SK-N-SH treated with all-trans-retinoic acid at 6 μM for 48 hours (cell line): ENCODE results near the gene ACTR8.

Experiments used
- ATAC-seq: fragments of 200-7000 bp; cut with Tn5 transposase; 3 replicates; pipeline ENCODE4 v1.9.1; 2020; ENCODE audit warnings: mild to moderate bottlenecking, moderate library complexity
- ARNTL ChIP-seq: fragments of 450-650 bp; formaldehyde crosslinking; IDR thresholded peaks from 2 replicates; pipeline ENCODE4 v1.5.0; 2020; ENCODE audit warnings: low read depth, mild to moderate bottlenecking, moderate library complexity, borderline replicate concordance
- BACH2 ChIP-seq: fragments of 250-450 bp; sonication (Bioruptor Pico); IDR thresholded peaks from 2 replicates; pipeline ENCODE4 v1.9.0; 2021; ENCODE audit warnings: mild to moderate bottlenecking, borderline replicate concordance
- CREB5 ChIP-seq: fragments of 250-450 bp; sonication (Bioruptor Pico); IDR thresholded peaks from 2 replicates; pipeline ENCODE4 v1.5.1; 2020; ENCODE audit warnings: low read depth, mild to moderate bottlenecking, moderate library complexity
- CSRNP3 ChIP-seq: fragments of 250-450 bp; sonication (Bioruptor Pico); IDR thresholded peaks from 2 replicates; pipeline ENCODE4 v1.5.1; 2021; ENCODE audit warnings: mild to moderate bottlenecking, moderate library complexity
- ESRRG ChIP-seq: fragments of 250-450 bp; sonication (Bioruptor Pico); IDR thresholded peaks from 2 replicates; pipeline ENCODE4 v1.6.1; 2021; ENCODE audit warnings: mild to moderate bottlenecking
- GLIS3 ChIP-seq: fragments of 250-450 bp; sonication (Bioruptor Pico); IDR thresholded peaks from 2 replicates; pipeline ENCODE4 v1.5.0; 2020; ENCODE audit warnings: mild to moderate bottlenecking, moderate library complexity
- OSR1 ChIP-seq: fragments of 250-450 bp; sonication (Bioruptor Pico); IDR thresholded peaks from 2 replicates; pipeline ENCODE4 v1.8.0; 2022; ENCODE audit warnings: moderate library complexity, mild to moderate bottlenecking, inconsistent platforms
- PPARA ChIP-seq: fragments of 250-450 bp; sonication (Bioruptor Pico); IDR thresholded peaks from 2 replicates; pipeline ENCODE4 v1.5.0; 2020; ENCODE audit warnings: mild to moderate bottlenecking, borderline replicate concordance
- RARB ChIP-seq: fragments of 250-450 bp; sonication (Bioruptor Pico); IDR thresholded peaks from 2 replicates; pipeline ENCODE4 v1.8.0; 2021; ENCODE audit warnings: mild to moderate bottlenecking, moderate library complexity
- SNAI2 ChIP-seq: fragments of 250-450 bp; sonication (Bioruptor Pico); IDR thresholded peaks from 2 replicates; pipeline ENCODE4 v1.5.0; 2020; ENCODE audit warnings: mild to moderate bottlenecking, moderate library complexity
- TCF4 ChIP-seq: fragments of 250-450 bp; sonication (Bioruptor Pico); IDR thresholded peaks from 2 replicates; pipeline ENCODE4 v1.8.0; 2021; ENCODE audit warnings: mild to moderate bottlenecking, moderate library complexity, borderline replicate concordance
- ZC3H10 ChIP-seq: fragments of 250-450 bp; sonication (Bioruptor Pico); IDR thresholded peaks from 2 replicates; pipeline ENCODE4 v1.5.1; 2021; ENCODE audit warnings: mild to moderate bottlenecking, moderate library complexity
- ZFP3 ChIP-seq: fragments of 250-450 bp; sonication (Bioruptor Pico); IDR thresholded peaks from 2 replicates; pipeline ENCODE4 v1.5.0; 2020; ENCODE audit warnings: mild to moderate bottlenecking, moderate library complexity
- ZFP30 ChIP-seq: fragments of 450-650 bp; formaldehyde crosslinking; IDR thresholded peaks from 2 replicates; pipeline ENCODE4 v1.5.0; 2022; ENCODE audit warnings: mild to moderate bottlenecking, moderate library complexity
- ZNF70 ChIP-seq: fragments of 450-650 bp; formaldehyde crosslinking; IDR thresholded peaks from 2 replicates; pipeline ENCODE4 v1.5.0; 2020; ENCODE audit warnings: mild to moderate bottlenecking, moderate library complexity
- TF ChIP-seq, protein P1 (sequence below): fragments of 250-450 bp; sonication (Bioruptor Pico); IDR thresholded peaks from 2 replicates; pipeline ENCODE4 v1.8.0; 2021; ENCODE audit warnings: low read depth, mild to moderate bottlenecking, moderate library complexity, borderline replicate concordance

The ACTR8 gene

DNA sequence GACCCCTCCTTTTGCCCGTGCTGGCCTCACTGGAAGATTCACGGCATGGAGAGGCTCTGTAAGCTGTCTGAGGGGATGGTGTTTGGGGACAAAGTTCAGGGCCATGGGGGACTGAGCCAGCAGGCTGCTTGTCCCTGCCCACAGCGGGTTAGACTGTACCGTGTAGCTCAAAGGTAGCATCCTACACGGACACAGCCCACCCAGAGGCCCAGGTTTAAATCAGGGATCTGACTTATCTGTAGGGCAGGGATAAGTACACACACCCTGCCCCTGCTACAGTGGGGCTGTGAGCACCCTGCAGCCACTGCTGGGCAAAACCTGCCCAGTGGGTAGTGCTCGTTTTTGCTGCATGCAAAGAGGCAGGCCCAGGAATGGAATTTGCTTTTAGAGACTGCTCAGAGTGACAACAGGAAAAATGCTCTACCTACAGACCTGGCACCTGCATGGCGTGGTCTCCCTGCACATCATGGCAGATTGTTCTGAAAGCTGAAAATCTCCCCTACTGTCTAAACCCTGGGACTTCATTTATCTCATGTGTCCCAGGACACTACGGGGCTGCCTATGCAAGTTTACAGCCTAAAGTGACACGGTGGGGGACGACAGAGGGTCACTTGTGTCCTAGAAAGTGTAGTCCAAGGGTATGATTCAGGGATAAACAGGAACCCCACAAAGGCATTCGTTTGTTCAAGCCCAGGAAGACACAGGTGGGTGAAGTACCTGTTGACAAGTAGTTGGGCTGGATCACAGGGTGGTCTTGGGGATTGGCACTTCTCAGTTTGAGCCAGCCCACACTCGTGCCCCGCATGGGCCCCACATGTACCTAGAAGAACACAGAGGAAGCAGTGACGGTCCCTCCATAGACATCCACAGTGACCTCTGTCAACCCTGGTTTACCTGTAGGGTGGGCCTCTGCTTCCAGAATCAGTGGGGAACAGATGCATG is 63.5 kb downstream of the ACTR8 start:
- no peak for ATAC-seq
- TF ChIP-seq ZFP30 (no peak), ESRRG (no peak), RARB (CRISPR knock-in tag) (no peak), CREB5 (no peak)

GRCh38 chr3:53817809-53818208 is 64.1 kb downstream of the ACTR8 start:
- TF ChIP-seq CSRNP3 (no peak), GLIS3 (CRISPR knock-in tag) (no peak), PPARA (CRISPR knock-in tag) (no peak), ZFP30 (no peak), ZC3H10 (CRISPR knock-in tag) (no peak), OSR1 (CRISPR knock-in tag) (no peak), TCF4 (CRISPR knock-in tag) (no peak), BACH2 (CRISPR knock-in tag) (no peak), SNAI2 (CRISPR knock-in tag) (no peak), ZFP3 (CRISPR knock-in tag) (no peak), ARNTL (CRISPR knock-in tag) (no peak), CREB5 (no peak)
- TF ChIP-seq, protein P1, sequence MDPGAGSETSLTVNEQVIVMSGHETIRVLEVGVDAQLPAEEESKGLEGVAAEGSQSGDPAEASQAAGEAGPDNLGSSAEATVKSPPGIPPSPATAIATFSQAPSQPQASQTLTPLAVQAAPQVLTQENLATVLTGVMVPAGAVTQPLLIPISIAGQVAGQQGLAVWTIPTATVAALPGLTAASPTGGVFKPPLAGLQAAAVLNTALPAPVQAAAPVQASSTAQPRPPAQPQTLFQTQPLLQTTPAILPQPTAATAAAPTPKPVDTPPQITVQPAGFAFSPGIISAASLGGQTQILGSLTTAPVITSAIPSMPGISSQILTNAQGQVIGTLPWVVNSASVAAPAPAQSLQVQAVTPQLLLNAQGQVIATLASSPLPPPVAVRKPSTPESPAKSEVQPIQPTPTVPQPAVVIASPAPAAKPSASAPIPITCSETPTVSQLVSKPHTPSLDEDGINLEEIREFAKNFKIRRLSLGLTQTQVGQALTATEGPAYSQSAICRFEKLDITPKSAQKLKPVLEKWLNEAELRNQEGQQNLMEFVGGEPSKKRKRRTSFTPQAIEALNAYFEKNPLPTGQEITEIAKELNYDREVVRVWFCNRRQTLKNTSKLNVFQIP = no peak
- no peak for ATAC-seq

GRCh38 chr3:53817211-53817610 is 64.7 kb downstream of the ACTR8 start:
- ATAC-seq = no peak
- TF ChIP-seq PPARA (CRISPR knock-in tag) = no peak
- no peak for TF ChIP-seq ZNF70 (CRISPR knock-in tag)
